Measurements from ENCODE around the gene TRMT2A.

Gene TRMT2A

GRCh38 chr22:20152464-20152890 is 35.5 kb upstream of the TRMT2A start:
- TF ChIP-seq REST (IDR thresholded peaks at IDR 0.05; ENCODE audit: low read depth): no peak
- no peak for TF ChIP-seq EGR1 (IDR thresholded peaks at IDR 0.05)
- TF ChIP-seq YY1 (IDR thresholded peaks at IDR 0.05; ENCODE audit: low read depth): no peak

GRCh38 chr22:20151276-20151588 is 34.2 kb upstream of the TRMT2A start:
- TF ChIP-seq NFIC (IDR thresholded peaks at IDR 0.05) (no peak), CREB1 (IDR thresholded peaks at IDR 0.05; ENCODE audit: low read depth) (no peak), TEAD4 (IDR thresholded peaks at IDR 0.05) (no peak)

- no peak for TF ChIP-seq RAD21 (IDR thresholded peaks at IDR 0.05; ENCODE audit: low read depth)
- no peak for TF ChIP-seq YY1 (IDR thresholded peaks at IDR 0.05; ENCODE audit: low read depth)
- TF ChIP-seq, protein P1, sequence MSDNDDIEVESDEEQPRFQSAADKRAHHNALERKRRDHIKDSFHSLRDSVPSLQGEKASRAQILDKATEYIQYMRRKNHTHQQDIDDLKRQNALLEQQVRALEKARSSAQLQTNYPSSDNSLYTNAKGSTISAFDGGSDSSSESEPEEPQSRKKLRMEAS (IDR thresholded peaks at IDR 0.05): no peak
- TF ChIP-seq FOXM1 (IDR thresholded peaks at IDR 0.05; ENCODE audit: borderline replicate concordance, low read depth): no peak
- TF ChIP-seq TAF1 (IDR thresholded peaks at IDR 0.05; ENCODE audit: low read depth): no peak
- no peak for TF ChIP-seq TEAD4 (IDR thresholded peaks at IDR 0.05)
- no peak for TF ChIP-seq REST (IDR thresholded peaks at IDR 0.05; ENCODE audit: low read depth)
Measured at GRCh38 chr22:20150381-20151275, 33.6 kb upstream of the TRMT2A start, which contains the start of gene CCDC188. TSS of gene CCDC188 (minus strand) at chr22:20151055. CDS start at chr22:20150986, 69 bp downstream.

DNA sequence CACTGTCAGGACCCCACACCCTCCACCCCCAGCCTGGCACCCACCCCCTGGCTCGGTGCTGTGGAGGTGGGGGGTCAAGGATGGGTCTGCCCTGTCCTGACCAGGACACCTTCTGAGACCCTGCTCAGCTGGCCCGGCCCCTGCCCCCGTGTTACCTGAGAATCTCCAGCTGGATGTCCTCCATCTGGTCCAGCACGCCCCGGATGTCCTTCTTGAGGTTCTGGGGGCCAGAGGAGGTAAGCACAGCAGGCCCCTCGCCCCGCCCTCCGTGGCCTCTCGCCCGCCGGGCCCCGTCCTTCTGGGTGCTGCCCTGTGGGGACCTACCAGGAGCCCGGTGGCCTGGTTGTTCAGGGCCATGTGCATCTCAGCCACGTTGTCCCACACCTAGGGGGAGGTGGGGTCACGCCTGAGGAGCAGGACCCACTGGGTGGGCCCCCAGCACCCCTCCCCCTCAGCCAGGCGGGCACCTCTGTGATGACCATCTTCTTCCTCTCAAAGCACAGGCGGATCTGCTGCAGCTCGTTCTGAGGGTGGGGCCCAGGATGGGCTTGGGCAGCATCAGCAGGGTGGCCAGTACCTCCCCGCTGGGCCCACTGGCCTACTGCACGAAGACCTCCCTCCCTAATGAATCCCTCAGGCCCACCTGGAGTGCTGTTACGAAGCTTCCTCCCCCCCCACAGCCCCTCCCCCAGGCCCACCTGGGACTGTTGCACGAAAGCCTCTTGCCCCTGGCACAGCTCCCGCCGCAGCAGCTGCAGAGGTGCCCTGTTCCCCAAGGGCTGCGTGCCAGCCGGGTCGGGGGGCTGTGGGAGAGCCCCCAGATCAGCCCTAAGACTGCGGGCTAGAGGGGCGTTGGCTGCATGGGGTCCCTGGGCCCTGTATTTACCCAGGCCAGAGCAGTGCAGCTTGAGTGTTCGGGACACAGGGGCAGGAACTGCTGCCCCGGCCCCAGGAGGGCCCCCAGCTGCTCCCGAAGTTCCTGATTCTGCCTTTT is 32.5 kb upstream of the TRMT2A start:
- TF ChIP-seq CREB1 (IDR thresholded peaks at IDR 0.05; ENCODE audit: low read depth) (no peak), EP300 (IDR thresholded peaks at IDR 0.05; ENCODE audit: borderline replicate concordance) (no peak), EGR1 (IDR thresholded peaks at IDR 0.05) (no peak), ZBTB7A (IDR thresholded peaks at IDR 0.05; ENCODE audit: low read depth) (no peak), NFIC (IDR thresholded peaks at IDR 0.05) (no peak), TEAD4 (IDR thresholded peaks at IDR 0.05) (no peak)
- TF ChIP-seq, protein P1 (IDR thresholded peaks at IDR 0.05): no peak
- TF ChIP-seq, protein P2, sequence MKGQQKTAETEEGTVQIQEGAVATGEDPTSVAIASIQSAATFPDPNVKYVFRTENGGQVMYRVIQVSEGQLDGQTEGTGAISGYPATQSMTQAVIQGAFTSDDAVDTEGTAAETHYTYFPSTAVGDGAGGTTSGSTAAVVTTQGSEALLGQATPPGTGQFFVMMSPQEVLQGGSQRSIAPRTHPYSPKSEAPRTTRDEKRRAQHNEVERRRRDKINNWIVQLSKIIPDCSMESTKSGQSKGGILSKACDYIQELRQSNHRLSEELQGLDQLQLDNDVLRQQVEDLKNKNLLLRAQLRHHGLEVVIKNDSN (IDR thresholded peaks at IDR 0.05): no peak

- TF ChIP-seq EP300 (IDR thresholded peaks at IDR 0.05; ENCODE audit: borderline replicate concordance) (no peak), NFIC (IDR thresholded peaks at IDR 0.05) (no peak), EGR1 (IDR thresholded peaks at IDR 0.05) (no peak), CEBPB (IDR thresholded peaks at IDR 0.05) (no peak), FOXM1 (IDR thresholded peaks at IDR 0.05; ENCODE audit: borderline replicate concordance, low read depth) (no peak), CREB1 (IDR thresholded peaks at IDR 0.05; ENCODE audit: low read depth) (no peak), TEAD4 (IDR thresholded peaks at IDR 0.05) (no peak), YY1 (IDR thresholded peaks at IDR 0.05; ENCODE audit: low read depth) (no peak), ZBTB7A (IDR thresholded peaks at IDR 0.05; ENCODE audit: low read depth) (no peak), TCF12 (IDR thresholded peaks at IDR 0.05; ENCODE audit: low read depth) (no peak), TAF1 (IDR thresholded peaks at IDR 0.05; ENCODE audit: low read depth) (no peak), RAD21 (IDR thresholded peaks at IDR 0.05; ENCODE audit: low read depth) (no peak), REST (IDR thresholded peaks at IDR 0.05; ENCODE audit: low read depth) (no peak)
- TF ChIP-seq, protein P2 (IDR thresholded peaks at IDR 0.05): no peak
- TF ChIP-seq, protein P1 (IDR thresholded peaks at IDR 0.05): no peak
Measured at GRCh38 chr22:20148414-20148813, 31.4 kb upstream of the TRMT2A start.

Measured in Ishikawa (cell line).